Aorta (tissue), 5 donors: ENCODE results near the gene KCNJ18. TPM values are rescaled to one million over a fixed set of nuclear protein-coding genes. Genes with fewer than 3 reads are reported as not detected.
A peak's percentile ranks its signal among the peaks of the same experiment; 100 is the strongest.
"Not testable (repeated sequence)": the region's sequence is repeated elsewhere in the genome, so short reads cannot be mapped to it uniquely, and the experiment has no call there.

ENCODE experiments used
- ATAC-seq: fragments of 200-7000 bp; cut with Tn5 transposase; one replicate; pipeline ENCODE4 v1.9.1; 2022; ENCODE audit warnings: moderate library complexity; ENCODE audit not compliant: low FRiP score
- DNase-seq, 2 donors: peaks; one replicate each; pipeline ENCODE4 v3.0.0-alpha.2; 2020
- H3K27ac ChIP-seq, 2 donors: one replicate each; pipeline ENCODE4 v1.5.1; 2013; ENCODE audit warnings: low read length in 2 of 2, mild to moderate bottlenecking in 2 of 2, moderate library complexity in 2 of 2, control low read depth in 1 of 2, inconsistent platforms in 1 of 2, low read depth in 1 of 2
- H3K27me3 ChIP-seq, 2 donors: one replicate each; pipeline ENCODE4 v1.6.1; 2013; ENCODE audit warnings: control low read depth in 1 of 2, low read length in 1 of 2, mild to moderate bottlenecking in 1 of 2, moderate library complexity in 1 of 2; ENCODE audit not compliant: insufficient read depth in 2 of 2, control insufficient read depth in 1 of 2
- H3K36me3 ChIP-seq, 2 donors: one replicate each; pipeline ENCODE4 v1.6.1; 2013; ENCODE audit warnings: control low read depth in 1 of 2, low read length in 1 of 2, mild to moderate bottlenecking in 1 of 2; ENCODE audit not compliant: insufficient read depth in 2 of 2, control insufficient read depth in 1 of 2
- H3K4me1 ChIP-seq, 2 donors: one replicate each; pipeline ENCODE4 v1.6.1; 2013; ENCODE audit warnings: low read length in 2 of 2, control low read depth in 1 of 2, mild to moderate bottlenecking in 1 of 2, moderate library complexity in 1 of 2; ENCODE audit not compliant: insufficient read depth in 2 of 2, control insufficient read depth in 1 of 2
- H3K4me3 ChIP-seq, 2 donors: one replicate each; pipeline ENCODE4 v1.5.1; 2013; ENCODE audit warnings: low read length in 2 of 2, control low read depth in 1 of 2, mild to moderate bottlenecking in 1 of 2
- H3K9me3 ChIP-seq: one replicate; pipeline ENCODE4 v1.6.1; 2013; ENCODE audit warnings: mild to moderate bottlenecking, low read length; ENCODE audit not compliant: control insufficient read depth
- WGBS, 2 donors: extraction: QIAGEN DNeasy Blood & Tissue Kit; methylation state at CpG; one replicate each; pipeline ENCODE4 v1.1.7; 2013; 5-methylcytosine and 5-hydroxymethylcytosine counted together
- intact Hi-C, 2 donors: fragments of 100-400 bp; cut with DNase I; formaldehyde crosslinking; loops; one replicate each; pipeline versions ENCODE4 v1.14.2 to v1.15.0; 2022
- polyA plus RNA-seq, 2 donors: library from polyadenylated mRNA; stranded (reverse); fragments of 200-250 nt; gene quantifications; one replicate each; pipeline ENCODE4 v1.2.3, GENCODE V29; 2013
- total RNA-seq, 2 donors: library from RNA; stranded (reverse); fragmentation: NEBNext Ultra II Directional; extraction: Animal tissue kit (Norgen Biotek cat#: 25700); gene quantifications; one replicate each; pipeline ENCODE4 v1.2.1, GENCODE V29; 2021
- donor health status: healthy with polysubstance abuse.
- donor health status: Bipolar disorder and iron deficiency.
- donor health status: DM: no; HTN: no; CAD: no.
- donor health status: DM: no; HTN: no; CAD: no.
- donor health status: DM: yes; HTN: yes; CAD: no.

Gene KCNJ18
- total and polyA plus RNA-seq, 4 donors: not detected

DNA sequence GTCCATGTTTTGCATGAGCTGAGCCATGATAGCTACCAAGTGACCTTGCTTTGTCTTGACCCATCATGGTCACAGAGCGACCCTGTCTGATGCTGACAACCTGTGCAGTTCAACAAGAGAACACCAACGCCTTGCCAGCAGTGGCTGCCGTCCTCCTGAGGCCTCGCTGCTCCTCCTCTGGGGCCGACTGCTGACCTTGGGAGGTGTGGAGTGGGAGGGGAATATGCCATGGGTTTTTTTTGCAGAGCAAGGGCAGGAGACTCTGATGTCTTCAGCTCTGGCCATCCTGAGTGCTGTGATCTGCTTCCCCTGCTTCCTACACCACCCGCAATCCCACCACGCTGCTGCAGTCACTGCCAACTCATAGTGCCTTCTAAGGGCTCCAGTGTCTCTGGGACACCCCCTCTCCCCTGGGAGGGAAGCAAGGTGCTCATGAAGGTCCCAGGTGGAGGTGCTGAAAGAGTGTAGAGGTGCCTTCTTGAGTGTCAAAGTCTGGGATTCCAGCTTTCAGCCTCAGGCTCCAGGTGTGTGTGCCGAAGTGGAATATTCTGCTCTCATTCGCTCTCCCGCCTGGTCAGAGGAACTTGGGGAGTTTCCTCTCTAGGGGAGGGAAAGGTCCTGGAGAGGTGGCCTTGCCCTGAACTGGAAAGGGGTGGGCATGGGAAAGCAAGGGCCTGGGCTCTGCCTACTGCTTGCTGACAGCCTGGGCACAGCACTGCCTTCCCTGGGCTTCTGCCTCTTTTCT lies 22.5 kb upstream of the KCNJ18 start:
- not testable (repeated sequence) for H3K4me1 ChIP-seq, ATAC-seq
- peak in 1 of 2 donors; percentile 67 for DNase-seq

DNA sequence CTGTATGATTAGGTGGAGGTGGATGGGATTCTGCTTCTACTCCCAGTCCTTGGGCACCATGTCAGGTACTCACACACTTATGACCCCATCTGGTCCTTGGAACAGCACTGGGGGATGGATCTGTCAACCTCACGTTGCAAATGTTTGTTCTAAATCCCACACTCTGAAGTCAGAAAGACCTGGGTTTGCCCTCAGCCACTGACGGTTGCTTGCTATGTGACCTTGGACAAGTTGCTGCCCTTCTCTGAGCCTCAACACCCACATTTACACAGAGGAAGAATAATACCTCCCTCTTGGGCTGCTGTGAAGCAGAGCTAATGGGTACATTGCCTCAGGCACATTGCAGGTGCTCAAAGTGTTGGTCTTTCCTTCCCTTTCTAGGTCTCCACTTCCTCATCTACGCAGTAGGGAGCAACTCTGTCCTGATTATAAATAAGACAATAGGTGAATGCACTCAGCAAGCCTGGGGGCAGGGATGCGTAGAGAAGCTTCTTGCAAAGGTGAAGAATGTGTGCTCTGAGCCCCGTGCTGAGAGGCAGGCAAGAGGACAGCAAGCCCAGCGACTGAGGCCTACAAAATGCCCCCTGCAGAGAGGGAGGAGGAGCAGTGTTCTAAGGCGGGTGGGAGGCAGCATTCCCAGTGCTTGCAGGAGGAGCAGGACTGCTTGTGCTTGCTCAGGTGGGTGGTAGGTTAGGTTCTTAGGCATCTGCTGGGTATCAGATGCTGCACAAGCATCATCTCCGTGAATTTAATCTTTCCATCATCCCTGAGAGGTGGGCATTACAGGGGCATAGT lies 21.8 kb upstream of the KCNJ18 start:
- DNase-seq, intact Hi-C loops, H3K4me3 ChIP-seq, ATAC-seq, H3K36me3 ChIP-seq, H3K9me3 ChIP-seq, H3K27me3 ChIP-seq, H3K27ac ChIP-seq, H3K4me1 ChIP-seq: not testable (repeated sequence)
- 52 to 53% methylated on average over 8 of the region's 8 CpGs for WGBS, 2 donors

More for the DNA sequence above, 22.5 kb upstream of the KCNJ18 start:
- H3K27me3 ChIP-seq, intact Hi-C loops, H3K9me3 ChIP-seq, H3K36me3 ChIP-seq, H3K4me3 ChIP-seq, H3K27ac ChIP-seq: not testable (repeated sequence)
- WGBS, 2 donors: 76 to 79% methylated on average over 10 of the region's 10 CpGs

GRCh38 chr17:21671437-21671836 lies 20.9 kb upstream of the KCNJ18 start:
- peak in 1 of 2 donors; percentile 66 for DNase-seq
- 83 to 89% methylated on average over 2 of the region's 2 CpGs for WGBS, 2 donors

GRCh38 chr17:21671871-21672270 lies 20.5 kb upstream of the KCNJ18 start:
- not testable (repeated sequence) for ATAC-seq

More at GRCh38 chr17:21671437-21671836, 20.9 kb upstream of the KCNJ18 start:
- ATAC-seq, H3K4me3 ChIP-seq, H3K27me3 ChIP-seq, H3K36me3 ChIP-seq, H3K4me1 ChIP-seq, intact Hi-C loops, H3K27ac ChIP-seq, H3K9me3 ChIP-seq: not testable (repeated sequence)

DNA sequence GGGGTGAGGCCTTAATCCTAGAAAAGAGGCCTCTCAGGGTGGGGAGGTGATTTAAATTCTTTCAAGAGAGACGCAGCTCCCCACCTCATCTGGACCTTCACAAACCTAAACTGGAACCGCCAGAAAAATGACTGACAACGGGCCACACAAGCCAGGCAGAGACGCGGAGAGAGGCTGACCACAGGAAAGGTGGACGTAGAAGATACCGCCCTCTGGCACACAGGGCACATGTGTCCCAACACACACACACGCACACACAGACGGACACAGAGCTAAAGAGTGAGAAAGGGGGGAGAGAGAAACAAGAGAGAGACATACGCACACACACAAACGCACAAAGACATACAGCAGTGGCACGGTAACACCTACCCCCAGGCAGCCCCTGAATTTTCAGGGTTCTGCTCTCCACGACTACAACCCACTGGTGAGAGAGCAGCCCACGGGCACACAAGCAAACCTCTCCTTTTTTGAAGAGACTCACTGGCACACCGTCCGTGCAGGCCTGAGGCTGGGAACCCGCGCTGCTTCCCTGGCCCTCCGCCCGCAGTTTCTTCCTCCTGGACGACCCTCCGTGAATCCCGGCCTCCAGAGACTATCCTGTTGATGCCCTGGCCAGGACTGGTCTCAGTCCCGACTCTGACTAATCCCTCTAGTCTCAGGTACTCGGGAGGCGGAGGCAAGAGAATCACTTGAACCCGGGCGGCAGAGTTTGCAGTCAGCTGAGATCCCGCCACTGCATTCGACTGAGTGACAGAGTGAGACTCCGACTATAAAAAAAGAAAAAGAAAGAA lies 18.7 kb upstream of the KCNJ18 start:
- not testable (repeated sequence) for H3K36me3 ChIP-seq, ATAC-seq
- 85 to 88% methylated on average over 31 of the region's 31 CpGs for WGBS, 2 donors

More at GRCh38 chr17:21671871-21672270, 20.5 kb upstream of the KCNJ18 start:
- H3K4me3 ChIP-seq, H3K27me3 ChIP-seq, H3K27ac ChIP-seq, H3K36me3 ChIP-seq, intact Hi-C loops, H3K4me1 ChIP-seq, H3K9me3 ChIP-seq: not testable (repeated sequence)
- WGBS, 2 donors: 78 to 80% methylated on average over 4 of the region's 4 CpGs
- peak in 1 of 2 donors; percentile 28 for DNase-seq

GRCh38 chr17:21674242-21674731 lies 18.0 kb upstream of the KCNJ18 start:
- peaks cover 1% of the 10 kb centered on the region for H3K9me3 ChIP-seq
- ATAC-seq (no peak), DNase-seq (peak in 1 of 2 donors; percentile 77)
- H3K4me3 ChIP-seq: no peak overlapping the region
- H3K27ac ChIP-seq: no peak overlapping the region
- intact Hi-C loops: no loop called here
- 82 to 92% methylated on average over 43 of the region's 43 CpGs for WGBS, 2 donors
- H3K4me1 ChIP-seq: no peaks in the 10 kb centered on the region
- no peaks in the 10 kb centered on the region for H3K27me3 ChIP-seq
- no peaks in the 10 kb centered on the region for H3K36me3 ChIP-seq

More for the DNA sequence above, 18.7 kb upstream of the KCNJ18 start:
- H3K4me3 ChIP-seq, H3K9me3 ChIP-seq, H3K4me1 ChIP-seq, H3K27ac ChIP-seq, H3K27me3 ChIP-seq, intact Hi-C loops: not testable (repeated sequence)
- DNase-seq: peak in 1 of 2 donors; percentile 77

GRCh38 chr17:21674891-21675738 lies 17.2 kb upstream of the KCNJ18 start:
- WGBS, 2 donors: 78 to 81% methylated on average over 17 of the region's 17 CpGs
- H3K4me1 ChIP-seq, ATAC-seq, H3K4me3 ChIP-seq, H3K36me3 ChIP-seq, H3K27ac ChIP-seq, H3K27me3 ChIP-seq, H3K9me3 ChIP-seq, intact Hi-C loops: not testable (repeated sequence)
- DNase-seq: peak in 1 of 2 donors; percentile 46

DNA sequence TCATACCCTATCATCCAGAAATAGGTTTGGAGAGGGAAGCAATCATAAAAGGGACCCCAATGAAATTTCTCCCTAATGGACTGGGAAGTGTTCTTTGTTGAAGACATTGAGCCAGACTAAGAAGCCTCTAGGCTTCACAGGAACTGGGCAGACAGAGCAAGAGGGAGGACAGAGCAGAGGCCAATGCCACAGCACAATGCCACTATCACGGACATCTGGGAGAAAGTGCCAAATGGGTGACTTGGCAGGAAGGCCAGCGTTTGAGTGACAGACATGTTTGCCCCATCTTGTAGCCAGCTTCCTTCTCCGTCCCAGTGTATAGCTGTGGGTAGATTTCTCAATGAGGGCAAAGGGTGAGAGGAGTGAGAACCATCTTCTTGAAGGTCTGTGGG lies 16.6 kb upstream of the KCNJ18 start:
- H3K27ac ChIP-seq, ATAC-seq, H3K4me1 ChIP-seq, H3K4me3 ChIP-seq, H3K36me3 ChIP-seq, DNase-seq, intact Hi-C loops, H3K27me3 ChIP-seq, H3K9me3 ChIP-seq: not testable (repeated sequence)
- WGBS, 2 donors: 75 to 78% methylated on average over 3 of the region's 3 CpGs
